ENCODE results near the gene ZAR1.

ZAR1 gene

DNA sequence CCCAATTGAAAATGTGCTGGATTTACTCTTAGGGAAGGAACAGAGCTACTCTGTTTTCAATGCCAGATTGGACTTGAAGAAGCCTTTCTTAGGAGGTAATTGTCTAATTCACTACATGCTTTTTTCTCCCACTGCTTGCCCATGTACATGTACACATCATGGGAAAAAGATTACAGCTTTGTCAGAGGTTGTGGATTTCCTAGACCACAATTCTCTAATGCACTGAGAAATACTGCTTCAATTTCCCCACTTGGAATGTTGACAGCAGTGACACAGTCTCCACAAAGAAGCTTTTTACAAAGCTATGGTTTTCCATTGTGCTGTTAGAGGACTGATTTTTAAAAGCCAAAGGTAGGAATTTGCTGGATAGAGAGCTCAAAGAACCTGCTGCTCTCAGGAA, 19.5 kb downstream of the ZAR1 start:
- CTCF ChIA-PET: interaction anchor here (0.6 to 0.9 kb wide), 2 partner anchors 77 to 435 kb away, joined by 3 to 4 read pairs; no protein-coding TSS in a partner anchor
- TF ChIP-seq SUZ12 (IDR thresholded peaks at IDR 0.05) (no peak), LEF1 (IDR thresholded peaks at IDR 0.05; ENCODE audit: borderline replicate concordance) (no peak), ELF4 (IDR thresholded peaks at IDR 0.05) (no peak), HDGF (IDR thresholded peaks at IDR 0.05; ENCODE audit: borderline replicate concordance) (no peak), ARNT (IDR thresholded peaks at IDR 0.05) (no peak), TARDBP (IDR thresholded peaks at IDR 0.05) (no peak), L3MBTL2 (conservative IDR thresholded peaks at IDR 0.05) (no peak), FOXA1 (IDR thresholded peaks at IDR 0.05) (no peak), BHLHE40 (IDR thresholded peaks at IDR 0.05; ENCODE audit: borderline replicate concordance) (no peak), CTBP1 (IDR thresholded peaks at IDR 0.05; ENCODE audit: borderline replicate concordance) (no peak), FOXK2 (IDR thresholded peaks at IDR 0.05) (no peak)
- POLR2A ChIA-PET: no interaction called here
- no peak for DNase-seq (ENCODE audit: extremely low spot score)

DNA sequence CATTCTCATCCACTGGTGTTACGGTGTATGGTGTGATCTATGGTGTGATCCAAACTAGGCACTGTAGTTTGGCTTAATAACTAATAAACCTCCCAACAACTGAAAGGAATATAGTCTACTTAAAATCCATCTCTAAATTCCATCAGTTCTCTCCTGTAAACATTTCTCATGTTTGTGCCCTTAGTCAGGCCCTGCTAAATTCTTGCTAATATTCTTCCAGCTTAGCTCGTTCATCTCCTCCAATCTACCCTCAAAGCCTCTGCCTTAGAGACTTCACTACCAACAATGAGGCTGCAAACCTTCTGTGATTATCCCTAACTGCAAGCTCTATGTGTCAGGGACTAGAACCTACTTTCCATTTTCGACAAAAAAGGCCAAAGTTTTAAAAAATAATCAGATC, 28.1 kb downstream of the ZAR1 start:
- CTCF ChIA-PET: no interaction called here
- no peak for DNase-seq (ENCODE audit: extremely low spot score)
- POLR2A ChIA-PET: no interaction called here
- no peak for TF ChIP-seq L3MBTL2 (conservative IDR thresholded peaks at IDR 0.05)
- no peak for TF ChIP-seq TARDBP (IDR thresholded peaks at IDR 0.05)
- TF ChIP-seq SP1 (IDR thresholded peaks at IDR 0.05): no peak
- no peak for TF ChIP-seq CTBP1 (IDR thresholded peaks at IDR 0.05; ENCODE audit: borderline replicate concordance)

DNA sequence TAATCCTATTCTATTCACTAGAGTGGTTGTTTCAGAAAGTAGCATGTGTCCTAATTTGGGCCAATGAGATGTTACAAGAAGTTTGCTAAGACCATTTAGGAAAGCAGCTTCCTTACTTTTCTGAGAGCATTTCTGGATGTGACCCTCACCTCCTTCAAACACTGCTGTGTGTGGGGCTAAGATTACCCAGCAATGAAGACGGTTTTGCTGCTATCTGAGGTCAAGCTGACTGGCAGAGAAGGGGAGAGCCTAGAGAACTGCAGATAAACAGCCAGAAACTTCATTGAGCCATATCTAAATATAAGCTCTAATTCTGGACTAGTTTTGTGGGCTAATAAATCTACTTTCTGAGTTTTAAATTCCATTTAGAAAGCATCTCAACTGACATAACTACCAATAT, 36.4 kb downstream of the ZAR1 start:
- ChIA-PET POLR2A (no interaction called here), CTCF (no interaction called here)
- no peak for TF ChIP-seq FOXM1 (IDR thresholded peaks at IDR 0.05; ENCODE audit: borderline replicate concordance)
- no peak for TF ChIP-seq BHLHE40 (IDR thresholded peaks at IDR 0.05; ENCODE audit: borderline replicate concordance)
- DNase-seq (ENCODE audit: extremely low spot score): no peak

DNA sequence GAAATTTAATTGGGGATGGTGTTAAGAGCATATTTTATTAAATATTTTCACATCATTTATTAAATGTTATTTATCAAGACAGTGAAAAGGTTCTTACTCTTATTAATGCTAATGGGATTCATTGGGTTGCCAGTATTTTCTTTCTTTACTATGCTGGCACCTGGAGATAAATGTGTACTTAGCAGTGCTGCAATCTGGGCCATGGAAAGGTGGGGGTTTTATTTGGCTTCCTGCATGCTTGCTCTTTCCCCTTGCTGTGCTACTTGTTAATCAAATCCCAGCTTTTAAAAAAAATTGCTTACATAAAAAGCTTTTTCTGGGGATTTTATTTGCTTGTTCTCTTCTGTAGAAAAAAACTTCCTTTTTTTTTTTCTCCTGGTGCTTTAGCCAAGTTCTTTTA, 48.3 kb downstream of the ZAR1 start:
- CTCF ChIA-PET: no interaction called here
- POLR2A ChIA-PET: no interaction called here
- no peak for DNase-seq (ENCODE audit: extremely low spot score)
- no peak for TF ChIP-seq ELF4 (IDR thresholded peaks at IDR 0.05)
- no peak for TF ChIP-seq FOXA1 (IDR thresholded peaks at IDR 0.05)
- no peak for TF ChIP-seq TARDBP (IDR thresholded peaks at IDR 0.05)
- no peak for TF ChIP-seq BHLHE40 (IDR thresholded peaks at IDR 0.05; ENCODE audit: borderline replicate concordance)
- no peak for TF ChIP-seq SUZ12 (IDR thresholded peaks at IDR 0.05)
- no peak for TF ChIP-seq FOXM1 (IDR thresholded peaks at IDR 0.05; ENCODE audit: borderline replicate concordance)

DNA sequence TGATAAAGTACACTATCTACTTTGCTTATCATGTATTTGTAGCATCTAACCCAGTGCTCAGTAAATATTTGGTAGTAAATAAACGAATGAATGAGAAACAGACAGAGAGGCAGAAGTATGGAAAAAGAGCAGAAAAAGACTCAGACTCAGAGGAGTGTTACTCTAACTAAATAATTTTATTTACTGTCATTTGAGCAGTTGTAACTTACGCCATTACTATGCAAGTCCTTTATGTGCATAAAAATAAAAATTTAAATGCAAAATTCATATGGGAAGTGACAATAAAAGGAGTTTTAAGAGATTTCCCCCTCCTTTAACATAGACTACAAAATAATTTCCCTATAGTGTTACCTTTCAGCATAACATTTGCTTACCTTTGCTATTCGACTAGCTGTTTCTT, 49.5 kb downstream of the ZAR1 start:
- CTCF ChIA-PET: no interaction called here
- DNase-seq (ENCODE audit: extremely low spot score): no peak
- TF ChIP-seq, protein P1, sequence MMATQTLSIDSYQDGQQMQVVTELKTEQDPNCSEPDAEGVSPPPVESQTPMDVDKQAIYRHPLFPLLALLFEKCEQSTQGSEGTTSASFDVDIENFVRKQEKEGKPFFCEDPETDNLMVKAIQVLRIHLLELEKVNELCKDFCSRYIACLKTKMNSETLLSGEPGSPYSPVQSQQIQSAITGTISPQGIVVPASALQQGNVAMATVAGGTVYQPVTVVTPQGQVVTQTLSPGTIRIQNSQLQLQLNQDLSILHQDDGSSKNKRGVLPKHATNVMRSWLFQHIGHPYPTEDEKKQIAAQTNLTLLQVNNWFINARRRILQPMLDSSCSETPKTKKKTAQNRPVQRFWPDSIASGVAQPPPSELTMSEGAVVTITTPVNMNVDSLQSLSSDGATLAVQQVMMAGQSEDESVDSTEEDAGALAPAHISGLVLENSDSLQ (IDR thresholded peaks at IDR 0.05): no peak
- TF ChIP-seq SUZ12 (IDR thresholded peaks at IDR 0.05) (no peak), NFRKB (IDR thresholded peaks at IDR 0.05) (no peak), L3MBTL2 (conservative IDR thresholded peaks at IDR 0.05) (no peak), TARDBP (IDR thresholded peaks at IDR 0.05) (no peak), ELF4 (IDR thresholded peaks at IDR 0.05) (no peak), CTBP1 (IDR thresholded peaks at IDR 0.05; ENCODE audit: borderline replicate concordance) (no peak), ZNF384 (IDR thresholded peaks at IDR 0.05) (no peak), FOXA1 (IDR thresholded peaks at IDR 0.05) (no peak), ARNT (IDR thresholded peaks at IDR 0.05) (no peak), HDGF (IDR thresholded peaks at IDR 0.05; ENCODE audit: borderline replicate concordance) (no peak), FOXM1 (IDR thresholded peaks at IDR 0.05; ENCODE audit: borderline replicate concordance) (no peak), SP1 (IDR thresholded peaks at IDR 0.05) (no peak), LEF1 (IDR thresholded peaks at IDR 0.05; ENCODE audit: borderline replicate concordance) (no peak), FOXK2 (IDR thresholded peaks at IDR 0.05) (no peak), BHLHE40 (IDR thresholded peaks at IDR 0.05; ENCODE audit: borderline replicate concordance) (no peak)
- POLR2A ChIA-PET: no interaction called here

DNA sequence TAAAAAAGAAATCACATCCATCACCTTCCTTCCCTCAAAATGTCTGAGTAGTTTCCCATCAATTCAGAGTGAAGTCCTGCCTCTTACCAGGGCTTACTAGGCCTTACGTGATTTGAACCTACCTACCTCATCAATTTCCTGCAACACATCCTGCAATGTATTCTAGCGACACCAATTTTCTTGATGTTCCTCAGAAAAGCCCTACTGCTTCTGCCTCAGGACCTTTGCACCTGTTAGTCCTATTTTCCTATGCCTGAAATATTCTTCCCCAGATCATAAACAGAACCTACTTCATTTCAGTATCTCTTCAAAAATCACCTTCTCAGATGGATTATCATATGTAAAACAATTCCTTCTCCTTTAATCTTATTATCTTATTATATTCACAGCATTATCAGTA, 52.8 kb downstream of the ZAR1 start:
- POLR2A ChIA-PET: no interaction called here
- TF ChIP-seq CTBP1 (IDR thresholded peaks at IDR 0.05; ENCODE audit: borderline replicate concordance) (no peak), TARDBP (IDR thresholded peaks at IDR 0.05) (no peak), FOXK2 (IDR thresholded peaks at IDR 0.05) (no peak), NFRKB (IDR thresholded peaks at IDR 0.05) (no peak), L3MBTL2 (conservative IDR thresholded peaks at IDR 0.05) (no peak), ZNF384 (IDR thresholded peaks at IDR 0.05) (no peak), LEF1 (IDR thresholded peaks at IDR 0.05; ENCODE audit: borderline replicate concordance) (no peak), ELF4 (IDR thresholded peaks at IDR 0.05) (no peak), SUZ12 (IDR thresholded peaks at IDR 0.05) (no peak), ARNT (IDR thresholded peaks at IDR 0.05) (no peak), FOXM1 (IDR thresholded peaks at IDR 0.05; ENCODE audit: borderline replicate concordance) (no peak), BHLHE40 (IDR thresholded peaks at IDR 0.05; ENCODE audit: borderline replicate concordance) (no peak), FOXA1 (IDR thresholded peaks at IDR 0.05) (no peak), SP1 (IDR thresholded peaks at IDR 0.05) (no peak), HDGF (IDR thresholded peaks at IDR 0.05; ENCODE audit: borderline replicate concordance) (no peak)
- TF ChIP-seq, protein P1 (IDR thresholded peaks at IDR 0.05): no peak
- CTCF ChIA-PET: no interaction called here
- no peak for DNase-seq (ENCODE audit: extremely low spot score)

DNA sequence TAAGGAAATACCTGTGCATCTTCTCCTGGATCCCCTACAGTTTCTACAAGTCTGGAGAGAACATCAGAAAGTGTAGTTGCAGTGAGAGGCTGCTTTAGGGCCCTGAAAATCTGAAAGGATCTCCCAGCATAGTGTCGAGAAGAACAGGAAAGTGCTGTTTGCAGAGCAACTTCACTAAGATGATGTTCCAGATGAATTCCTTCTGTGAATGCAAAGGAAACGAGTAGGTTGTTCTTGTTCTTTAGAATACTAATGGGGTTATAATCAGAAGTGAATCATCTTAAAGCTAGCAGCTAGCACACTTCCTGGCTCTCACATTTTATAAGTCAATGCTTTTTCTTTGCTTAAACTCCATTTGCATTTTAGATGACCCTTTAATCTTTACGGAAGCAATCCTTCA, 53.7 kb downstream of the ZAR1 start:
- no peak for DNase-seq (ENCODE audit: extremely low spot score)
- TF ChIP-seq BHLHE40 (IDR thresholded peaks at IDR 0.05; ENCODE audit: borderline replicate concordance) (no peak), HDGF (IDR thresholded peaks at IDR 0.05; ENCODE audit: borderline replicate concordance) (no peak), ARNT (IDR thresholded peaks at IDR 0.05) (no peak), SP1 (IDR thresholded peaks at IDR 0.05) (no peak), FOXA1 (IDR thresholded peaks at IDR 0.05) (no peak), FOXK2 (IDR thresholded peaks at IDR 0.05) (no peak), SUZ12 (IDR thresholded peaks at IDR 0.05) (no peak), NFRKB (IDR thresholded peaks at IDR 0.05) (no peak), ELF4 (IDR thresholded peaks at IDR 0.05) (no peak), L3MBTL2 (conservative IDR thresholded peaks at IDR 0.05) (no peak), TARDBP (IDR thresholded peaks at IDR 0.05) (no peak), CTBP1 (IDR thresholded peaks at IDR 0.05; ENCODE audit: borderline replicate concordance) (no peak), LEF1 (IDR thresholded peaks at IDR 0.05; ENCODE audit: borderline replicate concordance) (no peak), ZNF384 (IDR thresholded peaks at IDR 0.05) (no peak), FOXM1 (IDR thresholded peaks at IDR 0.05; ENCODE audit: borderline replicate concordance) (no peak)
- TF ChIP-seq, protein P1 (IDR thresholded peaks at IDR 0.05): no peak
- ChIA-PET POLR2A (no interaction called here), CTCF (no interaction called here)

Measured in HEK293T (cell line).